HEK293T (cell line): Measurements from ENCODE around the gene NHSL2.

Experiments used
- CTBP1 ChIP-seq: fragments of 450-650 bp; IDR thresholded peaks from 2 replicates; pipeline ENCODE4 v1.6.1; 2016; ENCODE audit warnings: borderline replicate concordance
- HDGF ChIP-seq: fragments of 450-650 bp; IDR thresholded peaks from 2 replicates; pipeline ENCODE4 v1.6.1; 2017; ENCODE audit warnings: antibody characterized with exemption, borderline replicate concordance
- LEF1 ChIP-seq: fragments of 450-650 bp; IDR thresholded peaks from 2 replicates; pipeline ENCODE4 v1.6.1; 2017; ENCODE audit warnings: mild to moderate bottlenecking, borderline replicate concordance
- SP1 ChIP-seq: fragments of 450-650 bp; IDR thresholded peaks from 2 replicates; pipeline ENCODE4 v1.6.1; 2017
- TARDBP ChIP-seq: fragments of 450-650 bp; IDR thresholded peaks from 2 replicates; pipeline ENCODE4 v1.6.1; 2016

GRCh38 chrX:71912156-71912555 lies 1.5 kb downstream of the NHSL2 start:
- no peak for TF ChIP-seq TARDBP
- TF ChIP-seq LEF1 = no peak
- no peak for TF ChIP-seq CTBP1
- TF ChIP-seq SP1 = no peak
- no peak for TF ChIP-seq HDGF
